ENCODE measurements around the gene SHLD1. TPM values are rescaled to one million over a fixed set of nuclear protein-coding genes. Genes with fewer than 3 reads are reported as not detected.

The SHLD1 gene
- total and polyA plus RNA-seq, 2 experiments from 2014 or later = 1.4 to 15.0 TPM

GRCh38 chr20:5881703-5882102 lies 131.5 kb downstream of the SHLD1 start:
- H3K36me3 Mint-ChIP-seq (ENCODE audit: low read depth) = no peaks in the 10 kb centered on the region
- DNase-seq (ENCODE audit: low spot score) (peak; percentile 24), ATAC-seq (peak; percentile 65)
- H3K4me1 Mint-ChIP-seq = peaks cover 17% of the 10 kb centered on the region
- H3K27ac Mint-ChIP-seq = no peak overlapping the region
- no peak overlapping the region for H3K4me3 Mint-ChIP-seq
- H3F3A ChIP-seq (replicated peaks; ENCODE audit: low read depth) = no peaks in the 10 kb centered on the region
- no peak for TF ChIP-seq STAT1 (IDR thresholded peaks at IDR 0.05; ENCODE audit: unreplicated experiment)
- no peaks in the 10 kb centered on the region for H3K9me3 Mint-ChIP-seq
- H3K36me3 ChIP-seq (ENCODE audit: insufficient read depth) = no peaks in the 10 kb centered on the region
- no peaks in the 10 kb centered on the region for H3K79me2 ChIP-seq (replicated peaks; ENCODE audit: insufficient read depth)
- H4K20me1 ChIP-seq (replicated peaks; ENCODE audit: insufficient read depth) = no peaks in the 10 kb centered on the region
- no peak overlapping the region for H3K4me2 ChIP-seq
- H3K4me1 ChIP-seq (ENCODE audit: insufficient read depth) = peaks cover 8% of the 10 kb centered on the region; the same call in 1 of the 2 replicates
- no peak overlapping the region for H3K4me3 ChIP-seq
- peak overlapping the region; percentile 2; the same call in 1 of the 2 replicates for H2AFZ ChIP-seq
- H3K27ac ChIP-seq (ENCODE audit: low read depth) = no peak overlapping the region
- H3K27me3 ChIP-seq (ENCODE audit: insufficient read depth) = no peaks in the 10 kb centered on the region
- no peaks in the 10 kb centered on the region for H3K9me2 ChIP-seq (ENCODE audit: insufficient read depth)
- H3K27me3 Mint-ChIP-seq (ENCODE audit: insufficient read depth, low read depth, poor library complexity) = peaks cover 3% of the 10 kb centered on the region

- H3K4me1 ChIP-seq (ENCODE audit: insufficient read depth) = peaks cover 8% of the 10 kb centered on the region; the same call in 1 of the 2 replicates
- Mint-ChIP-seq H3K4me3 (no peak overlapping the region), H3K27me3 (ENCODE audit: insufficient read depth, low read depth, poor library complexity) (peaks cover 3% of the 10 kb centered on the region), H3K36me3 (ENCODE audit: low read depth) (no peaks in the 10 kb centered on the region), H3K4me1 (peaks cover 17% of the 10 kb centered on the region), H3K9me3 (no peaks in the 10 kb centered on the region), H3K27ac (no peak overlapping the region)
- no peaks in the 10 kb centered on the region for H3K79me2 ChIP-seq (replicated peaks; ENCODE audit: insufficient read depth)
- no peaks in the 10 kb centered on the region for H4K20me1 ChIP-seq (replicated peaks; ENCODE audit: insufficient read depth)
- no peak for DNase-seq (ENCODE audit: low spot score)
- peak overlapping the region; percentile 20; the same call in 1 of the 2 replicates for H2AFZ ChIP-seq
- H3K36me3 ChIP-seq (ENCODE audit: insufficient read depth) = no peaks in the 10 kb centered on the region
- H3K4me3 ChIP-seq = no peak overlapping the region
- no peak for ATAC-seq
- no peaks in the 10 kb centered on the region for H3F3A ChIP-seq (replicated peaks; ENCODE audit: low read depth)
- no peak overlapping the region for H3K4me2 ChIP-seq
- H3K27me3 ChIP-seq (ENCODE audit: insufficient read depth) = no peaks in the 10 kb centered on the region
- H3K27ac ChIP-seq (ENCODE audit: low read depth) = no peak overlapping the region
- H3K9me2 ChIP-seq (ENCODE audit: insufficient read depth) = no peaks in the 10 kb centered on the region
- no peak for TF ChIP-seq POLR2AphosphoS5 (IDR thresholded peaks at IDR 0.05; ENCODE audit: low read depth)
- TF ChIP-seq ETS1 (IDR thresholded peaks at IDR 0.05) = no peak
- no peak for TF ChIP-seq ZNF462 (CRISPR knock-in tag; IDR thresholded peaks at IDR 0.05)
- no peak for TF ChIP-seq CTCF (conservative IDR thresholded peaks at IDR 0.05; ENCODE audit: low read depth in 2 of 2)
- no peak for TF ChIP-seq EZH2phosphoT487 (IDR thresholded peaks at IDR 0.05; ENCODE audit: unreplicated experiment)
- no peak for TF ChIP-seq ZNF331 (CRISPR knock-in tag; IDR thresholded peaks at IDR 0.05; ENCODE audit: low read depth)
- TF ChIP-seq EZH2 (IDR thresholded peaks at IDR 0.05; ENCODE audit: low read depth, unreplicated experiment) = no peak
- TF ChIP-seq REST (IDR thresholded peaks at IDR 0.05; ENCODE audit: unreplicated experiment) = no peak
- no peak for TF ChIP-seq STAT1 (IDR thresholded peaks at IDR 0.05; ENCODE audit: unreplicated experiment)
These were observed 132.0 kb downstream of the SHLD1 start for GRCh38 chr20:5882166-5882565.
